MCF 10A (cell line): ENCODE results near the gene OPCML. TPM values are rescaled to one million over a fixed set of nuclear protein-coding genes. Genes with fewer than 3 reads are reported as not detected.

Experiments used
- BruUV-seq: library from RNA; stranded (reverse); fragments of 400-500 nt; replicated peaks from 2 replicates; lab custom pipeline; 2021; lab: Mats Ljungman, UMichigan
- CTCF ChIA-PET: fragments of 300-600 bp; sonication (Branson Sonifier 250); formaldehyde crosslinking; extraction: SDS; loops from one replicate; lab custom pipeline; 2021; ENCODE audit warnings: antibody characterized with exemption, inconsistent platforms; lab: Yijun Ruan, JAX
- POLR2A ChIA-PET: fragments of 300-600, 350-650 bp; sonication (Branson Sonifier 250); formaldehyde crosslinking; extraction: SDS; loops from one replicate; lab custom pipeline; 2020; ENCODE audit warnings: antibody characterized with exemption, inconsistent platforms; lab: Yijun Ruan, JAX
- DNase-seq: peaks from one replicate; pipeline ENCODE4 v3.0.0-alpha.2; 2018; ENCODE audit not compliant: unreplicated experiment
- H3K27ac Mint-ChIP-seq: one replicate; pipeline ENCODE4 v1.8.0; 2022; ENCODE audit warnings: mild to moderate bottlenecking, low read depth, mixed read lengths; ENCODE audit not compliant: unreplicated experiment
- H3K27me3 Mint-ChIP-seq: one replicate; pipeline ENCODE4 v1.8.0; 2022; ENCODE audit warnings: mixed read lengths; ENCODE audit not compliant: insufficient read depth, unreplicated experiment
- H3K36me3 Mint-ChIP-seq: one replicate; pipeline ENCODE4 v1.8.0; 2022; ENCODE audit warnings: mild to moderate bottlenecking, moderate library complexity, mixed read lengths; ENCODE audit not compliant: insufficient read depth, unreplicated experiment
- H3K4me1 Mint-ChIP-seq: one replicate; pipeline ENCODE4 v1.8.0; 2022; ENCODE audit warnings: mixed read lengths; ENCODE audit not compliant: insufficient read depth, unreplicated experiment
- H3K4me3 Mint-ChIP-seq: one replicate; pipeline ENCODE4 v1.8.0; 2022; ENCODE audit warnings: mild to moderate bottlenecking, moderate library complexity, mixed read lengths; ENCODE audit not compliant: unreplicated experiment
- H3K9me3 Mint-ChIP-seq: one replicate; pipeline ENCODE4 v1.8.0; 2022; ENCODE audit warnings: mixed read lengths; ENCODE audit not compliant: unreplicated experiment
- intact Hi-C: fragments of 100-400 bp; cut with micrococcal nuclease; formaldehyde crosslinking; loops from 2 replicates; pipeline ENCODE4 v1.14.1; 2022
- total RNA-seq: library from RNA; stranded (reverse); gene quantifications from 2 replicates; pipeline ENCODE4 v1.2.3, GENCODE V29; 2022
- TF ChIP-seq, protein P1 (sequence below): fragments of 200-600 bp; IDR thresholded peaks from one replicate; pipeline ENCODE4 v1.8.0; 2022; ENCODE audit warnings: antibody characterized with exemption, mild to moderate bottlenecking; ENCODE audit not compliant: unreplicated experiment

Gene OPCML
- total RNA-seq, 1 experiment from 2014 or later: not detected

DNA sequence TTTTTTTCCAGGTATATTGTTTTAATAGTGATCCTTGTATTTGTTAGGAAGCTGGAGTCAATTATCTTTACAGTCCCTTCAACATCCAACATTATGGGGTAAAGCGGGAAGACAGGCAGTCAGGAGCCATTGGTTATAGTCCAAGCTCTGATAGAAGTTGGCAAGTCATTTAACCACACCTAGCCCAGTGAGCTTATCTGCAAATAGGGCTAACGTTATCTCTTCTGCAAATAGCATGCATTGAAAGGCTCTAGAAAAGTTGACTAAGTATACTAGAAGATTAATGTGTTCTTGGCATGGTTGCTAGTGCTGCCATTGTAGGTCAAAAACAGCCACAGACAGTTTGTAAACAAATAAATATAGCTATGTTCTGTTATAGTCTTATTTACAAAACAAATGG, 520.7 kb downstream of the OPCML start:
- Mint-ChIP-seq H3K36me3 (no peaks in the 10 kb centered on the region), H3K27me3 (no peaks in the 10 kb centered on the region), H3K9me3 (peaks cover 30% of the 10 kb centered on the region), H3K27ac (no peak overlapping the region), H3K4me1 (no peaks in the 10 kb centered on the region), H3K4me3 (no peak overlapping the region)
- CTCF ChIA-PET: no interaction called here
- BruUV-seq: no TSS peak
- TF ChIP-seq, protein P1, sequence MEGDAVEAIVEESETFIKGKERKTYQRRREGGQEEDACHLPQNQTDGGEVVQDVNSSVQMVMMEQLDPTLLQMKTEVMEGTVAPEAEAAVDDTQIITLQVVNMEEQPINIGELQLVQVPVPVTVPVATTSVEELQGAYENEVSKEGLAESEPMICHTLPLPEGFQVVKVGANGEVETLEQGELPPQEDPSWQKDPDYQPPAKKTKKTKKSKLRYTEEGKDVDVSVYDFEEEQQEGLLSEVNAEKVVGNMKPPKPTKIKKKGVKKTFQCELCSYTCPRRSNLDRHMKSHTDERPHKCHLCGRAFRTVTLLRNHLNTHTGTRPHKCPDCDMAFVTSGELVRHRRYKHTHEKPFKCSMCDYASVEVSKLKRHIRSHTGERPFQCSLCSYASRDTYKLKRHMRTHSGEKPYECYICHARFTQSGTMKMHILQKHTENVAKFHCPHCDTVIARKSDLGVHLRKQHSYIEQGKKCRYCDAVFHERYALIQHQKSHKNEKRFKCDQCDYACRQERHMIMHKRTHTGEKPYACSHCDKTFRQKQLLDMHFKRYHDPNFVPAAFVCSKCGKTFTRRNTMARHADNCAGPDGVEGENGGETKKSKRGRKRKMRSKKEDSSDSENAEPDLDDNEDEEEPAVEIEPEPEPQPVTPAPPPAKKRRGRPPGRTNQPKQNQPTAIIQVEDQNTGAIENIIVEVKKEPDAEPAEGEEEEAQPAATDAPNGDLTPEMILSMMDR: no peak
- POLR2A ChIA-PET: no interaction called here
- no peak for DNase-seq
- intact Hi-C loops: no loop called here

DNA sequence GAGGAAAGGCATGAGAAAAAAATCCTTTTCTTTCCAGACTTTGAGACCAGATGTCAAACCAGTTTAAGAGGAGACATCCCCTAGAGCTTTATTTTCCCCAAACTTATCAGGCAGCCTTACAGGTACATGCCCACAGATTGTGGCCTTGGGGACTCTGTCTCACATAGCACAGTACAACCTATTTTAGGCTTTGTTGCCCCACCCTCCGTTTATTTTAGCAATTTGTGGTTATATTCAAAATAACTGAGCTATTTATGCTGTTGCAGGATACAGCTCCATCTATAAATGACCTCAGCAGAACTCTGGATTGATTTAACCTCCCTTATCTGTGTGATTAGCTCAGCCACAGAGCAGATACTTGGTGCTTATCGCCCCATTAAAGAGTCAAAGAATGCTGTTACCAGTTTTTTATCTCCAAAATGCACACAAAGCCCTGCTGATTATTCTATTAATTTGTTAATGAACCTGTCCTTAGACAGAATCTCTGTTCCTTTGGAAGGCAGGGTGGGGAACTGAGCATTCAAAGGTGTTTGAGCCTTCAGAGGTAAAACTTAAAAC, 525.2 kb downstream of the OPCML start:
- POLR2A ChIA-PET: interaction anchor here (0.6 kb wide), 1 partner anchor 15 kb away, joined by 3 read pairs; no protein-coding TSS in a partner anchor

DNA sequence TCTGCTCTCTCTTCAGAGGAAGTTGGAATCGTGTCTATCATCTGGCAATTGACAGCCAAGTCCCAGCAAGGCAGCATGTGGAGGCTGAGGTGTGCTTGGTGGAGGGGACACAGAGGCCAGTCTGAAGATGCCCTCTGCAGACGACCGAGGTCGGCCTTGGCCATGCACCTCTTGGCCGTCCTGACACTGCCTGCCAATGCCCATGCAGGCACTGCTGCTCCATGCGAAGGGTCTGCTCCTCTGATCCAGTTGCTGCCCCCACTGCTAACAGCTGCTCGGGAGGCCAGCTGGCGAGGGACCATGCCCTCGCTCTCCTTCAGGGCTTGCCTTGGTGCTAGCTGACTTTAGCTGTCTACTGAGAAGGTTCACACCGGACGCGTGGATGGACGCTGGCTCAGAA, 527.9 kb downstream of the OPCML start:
- Mint-ChIP-seq H3K9me3 (peaks cover 37% of the 10 kb centered on the region), H3K27ac (no peak overlapping the region), H3K4me3 (no peak overlapping the region), H3K36me3 (no peaks in the 10 kb centered on the region), H3K27me3 (no peaks in the 10 kb centered on the region), H3K4me1 (no peaks in the 10 kb centered on the region)
- intact Hi-C loops: no loop called here
- CTCF ChIA-PET: no interaction called here
- no TSS peak for BruUV-seq
- DNase-seq: no peak
- TF ChIP-seq, protein P1: no peak
- POLR2A ChIA-PET: no interaction called here

More for the DNA sequence above, 525.2 kb downstream of the OPCML start:
- no peak overlapping the region for H3K27ac Mint-ChIP-seq
- peaks cover 43% of the 10 kb centered on the region for H3K9me3 Mint-ChIP-seq
- TF ChIP-seq, protein P1: no peak
- intact Hi-C loops: no loop called here
- no peak for DNase-seq
- H3K4me3 Mint-ChIP-seq: no peak overlapping the region
- no peaks in the 10 kb centered on the region for H3K27me3 Mint-ChIP-seq
- no peaks in the 10 kb centered on the region for H3K4me1 Mint-ChIP-seq
- CTCF ChIA-PET: no interaction called here
- BruUV-seq: no TSS peak
- H3K36me3 Mint-ChIP-seq: no peaks in the 10 kb centered on the region

DNA sequence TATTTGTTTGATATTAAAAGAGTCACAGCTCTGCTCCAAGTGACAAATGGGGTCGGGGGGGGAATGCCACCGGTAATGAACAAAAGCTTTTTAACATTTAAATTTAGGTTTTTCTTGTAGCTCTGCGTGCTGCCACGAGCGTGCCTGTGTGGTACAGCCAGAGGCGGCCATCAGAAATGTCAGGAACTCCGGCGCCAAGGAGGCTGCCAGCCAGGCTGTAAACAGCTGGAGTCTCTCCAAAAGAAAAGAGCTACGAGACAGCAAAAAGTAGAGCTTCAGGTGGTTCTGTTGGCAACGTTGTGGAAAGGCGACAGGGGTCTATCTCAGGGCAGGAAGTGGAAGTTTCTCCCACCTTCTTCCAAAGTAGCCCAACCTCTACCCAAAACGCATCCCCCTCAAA, 532.8 kb downstream of the OPCML start:
- no TSS peak for BruUV-seq
- TF ChIP-seq, protein P1: no peak
- intact Hi-C loops: no loop called here
- CTCF ChIA-PET: interaction anchor here (0.7 kb wide), 1 partner anchor 20 kb away, joined by 3 read pairs; no protein-coding TSS in a partner anchor
- Mint-ChIP-seq H3K36me3 (no peaks in the 10 kb centered on the region), H3K27me3 (no peaks in the 10 kb centered on the region), H3K27ac (no peak overlapping the region), H3K4me3 (no peak overlapping the region), H3K4me1 (no peaks in the 10 kb centered on the region), H3K9me3 (peaks cover 39% of the 10 kb centered on the region)
- no peak for DNase-seq
- POLR2A ChIA-PET: no interaction called here
